K562 (cell line): ENCODE measurements around the gene HRAS. TPM values are rescaled to one million over a fixed set of nuclear protein-coding genes. Genes with fewer than 3 reads are reported as not detected.

ENCODE experiments used
- FOXJ3 ChIP-seq: sonication (generic); formaldehyde crosslinking; IDR thresholded peaks from 2 replicates; pipeline ENCODE4 v1.4.0; 2020; ENCODE audit warnings: mild to moderate bottlenecking, missing genetic modification reagents
- HCFC1 ChIP-seq: IDR thresholded peaks from 2 replicates; pipeline ENCODE4 v1.6.1; 2012; ENCODE audit warnings: low read depth, low read length, improper control_type of control experiment
- HMG20B ChIP-seq: fragments of 250-450 bp; sonication (Bioruptor Pico); IDR thresholded peaks from 2 replicates; pipeline ENCODE4 v1.5.0; 2021; ENCODE audit warnings: mild to moderate bottlenecking
- HMGN3 ChIP-seq: IDR thresholded peaks from 2 replicates; pipeline ENCODE4 v1.6.1; 2011; ENCODE audit warnings: borderline replicate concordance, low read depth, mild to moderate bottlenecking, mixed read lengths, low read length; ENCODE audit not compliant: insufficient read length; ENCODE audit errors: extremely low read depth
- ILF3 ChIP-seq: fragments of 450-650 bp; IDR thresholded peaks from 2 replicates; pipeline ENCODE4 v1.6.1; 2018; ENCODE audit warnings: antibody characterized with exemption, mild to moderate bottlenecking, moderate library complexity, borderline replicate concordance
- KLF13 ChIP-seq: fragments of 450-650 bp; IDR thresholded peaks from 2 replicates; pipeline ENCODE4 v1.6.1; 2016; ENCODE audit warnings: missing genetic modification characterization, low read depth, mild to moderate bottlenecking, missing compliant biosample characterization, moderate library complexity, borderline replicate concordance
- L3MBTL2 ChIP-seq: fragments of 450-650 bp; IDR thresholded peaks from 2 replicates; pipeline ENCODE4 v1.6.1; 2016; ENCODE audit warnings: mild to moderate bottlenecking, moderate library complexity
- NRF1 ChIP-seq, 2 experiments: fragments of 450-650 bp; IDR thresholded peaks in 1 of 2; conservative IDR thresholded peaks in 1 of 2; 2 replicates each; pipeline ENCODE4 v1.6.1; 2014; ENCODE audit warnings: mild to moderate bottlenecking in 2 of 2
- RFX7 ChIP-seq: fragments of 250-450 bp; sonication (Bioruptor Pico); IDR thresholded peaks from 2 replicates; pipeline ENCODE4 v1.5.1; 2021; ENCODE audit warnings: mild to moderate bottlenecking
- SAFB2 ChIP-seq: fragments of 200-400 bp; formaldehyde crosslinking; IDR thresholded peaks from 2 replicates; pipeline ENCODE4 v1.6.1; 2018; ENCODE audit warnings: borderline replicate concordance, low read length, low read depth, moderate library complexity; ENCODE audit not compliant: severe bottlenecking
- SIX5 ChIP-seq, 2 experiments: IDR thresholded peaks; 2 replicates each; pipeline ENCODE4 v1.6.1; 2011; ENCODE audit warnings: low read length in 2 of 2, borderline replicate concordance in 1 of 2, low read depth in 1 of 2, mild to moderate bottlenecking in 1 of 2, moderate library complexity in 1 of 2; ENCODE audit not compliant: insufficient read depth in 1 of 2
- SUPT5H ChIP-seq: fragments of 450-650 bp; IDR thresholded peaks from 2 replicates; pipeline ENCODE4 v1.6.1; 2016
- U2AF1 ChIP-seq: fragments of 200-400 bp; formaldehyde crosslinking; optimal IDR thresholded peaks from 2 replicates; pipeline ENCODE3; 2017; ENCODE audit warnings: mild to moderate bottlenecking, low read depth, low read length, moderate library complexity
- ZBTB12 ChIP-seq: fragments of 250-450 bp; sonication (Bioruptor Pico); IDR thresholded peaks from 2 replicates; pipeline ENCODE4 v1.4.0; 2020
- ZBTB7A ChIP-seq: IDR thresholded peaks from 2 replicates; pipeline ENCODE4 v1.6.1; 2011; ENCODE audit warnings: low read depth, mild to moderate bottlenecking, low read length, moderate library complexity, borderline replicate concordance; ENCODE audit not compliant: control insufficient read depth
- ZNF121 ChIP-seq: sonication (generic); formaldehyde crosslinking; conservative IDR thresholded peaks from 2 replicates; pipeline ENCODE4 v1.8.0; 2022; ENCODE audit warnings: missing genetic modification reagents
- ZNF124 ChIP-seq: sonication (generic); formaldehyde crosslinking; IDR thresholded peaks from 2 replicates; pipeline ENCODE4 v1.8.1; 2022; ENCODE audit warnings: missing genetic modification reagents
- polyA plus RNA-seq, 8 experiments: library from polyadenylated mRNA; depleted of rRNA in 4 of 8; stranded (reverse) in 5 of 8; unstranded in 3 of 8; fragments of >200 nt; fragmentation: Nextera tagmentation in 2 of 8; fragmentation: Illumina TruSeq in 1 of 8; extraction: Ambion mirVana in 2 of 8; extraction: Trizol in 1 of 8; gene quantifications; 2 replicates each; pipeline versions ENCODE4 v1.2.1 to v1.2.3, GENCODE V29; 2011 to 2014; ENCODE audit warnings: inconsistent platforms in 1 of 8, missing spikeins in 1 of 8
- total RNA-seq, 7 experiments: library from RNA; depleted of rRNA in 6 of 7; stranded (reverse); fragments of >200 nt in 6 of 7; fragmentation: Illumina TruSeq in 2 of 7; extraction: Trizol in 2 of 7; gene quantifications; 2 replicates each; pipeline versions ENCODE4 v1.2.1 to v1.2.3, GENCODE V29; 2011 to 2021; ENCODE audit warnings: low replicate concordance in 1 of 7
- TF ChIP-seq, protein P1 (sequence below): fragments of 450-650 bp; formaldehyde crosslinking; IDR thresholded peaks from 2 replicates; pipeline ENCODE4 v1.4.0; 2022; ENCODE audit warnings: mild to moderate bottlenecking, moderate library complexity
- TF ChIP-seq, protein P2 (sequence below): fragments of 250-450 bp; sonication (Bioruptor Pico); IDR thresholded peaks from 2 replicates; pipeline ENCODE4 v1.5.0; 2021; ENCODE audit warnings: mild to moderate bottlenecking, moderate library complexity
- TF ChIP-seq, protein P3 (sequence below): sonication (generic); formaldehyde crosslinking; IDR thresholded peaks from 2 replicates; pipeline ENCODE4 v1.8.0; 2022; ENCODE audit warnings: mild to moderate bottlenecking, missing genetic modification reagents

The HRAS gene
- total and polyA plus RNA-seq, 9 of the 15 experiments (the other 6 are each of a cell fraction or from before 2014, with no cell fraction given), result 2.8 to 73.5 (median 29.6) TPM

- TF ChIP-seq ILF3, result no peak
- TF ChIP-seq ZNF124, result no peak
- TF ChIP-seq SIX5 (IDR thresholded peaks at IDR 0.05; ENCODE audit: borderline replicate concordance in 1 of 2, insufficient read depth in 1 of 2, low read depth in 1 of 2, low read length in 2 of 2), result no peak
- TF ChIP-seq, protein P1, sequence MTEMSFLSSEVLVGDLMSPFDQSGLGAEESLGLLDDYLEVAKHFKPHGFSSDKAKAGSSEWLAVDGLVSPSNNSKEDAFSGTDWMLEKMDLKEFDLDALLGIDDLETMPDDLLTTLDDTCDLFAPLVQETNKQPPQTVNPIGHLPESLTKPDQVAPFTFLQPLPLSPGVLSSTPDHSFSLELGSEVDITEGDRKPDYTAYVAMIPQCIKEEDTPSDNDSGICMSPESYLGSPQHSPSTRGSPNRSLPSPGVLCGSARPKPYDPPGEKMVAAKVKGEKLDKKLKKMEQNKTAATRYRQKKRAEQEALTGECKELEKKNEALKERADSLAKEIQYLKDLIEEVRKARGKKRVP, result no peak
- TF ChIP-seq HCFC1, result 0 out of 2 replicates have a peak, but pooled peaks have one; percentile 24
- peak in 1 of 2 experiments; percentile 35; a peak in 2 of 4 replicates for TF ChIP-seq NRF1 (conservative IDR thresholded peaks at IDR 0.05 in 1 of 2, IDR thresholded peaks at IDR 0.05 in 1 of 2)
- no peak for TF ChIP-seq HMG20B (CRISPR knock-in tag)
- no peak for TF ChIP-seq KLF13 (tag)
- TF ChIP-seq SUPT5H, result peak; percentile 80
- TF ChIP-seq ZBTB7A, result peak; percentile 93
- TF ChIP-seq HMGN3, result no peak
- no peak for TF ChIP-seq FOXJ3
- TF ChIP-seq ZNF121 (CRISPR knock-in tag), result no peak
- no peak for TF ChIP-seq SAFB2
- TF ChIP-seq RFX7, result no peak
- TF ChIP-seq, protein P2, sequence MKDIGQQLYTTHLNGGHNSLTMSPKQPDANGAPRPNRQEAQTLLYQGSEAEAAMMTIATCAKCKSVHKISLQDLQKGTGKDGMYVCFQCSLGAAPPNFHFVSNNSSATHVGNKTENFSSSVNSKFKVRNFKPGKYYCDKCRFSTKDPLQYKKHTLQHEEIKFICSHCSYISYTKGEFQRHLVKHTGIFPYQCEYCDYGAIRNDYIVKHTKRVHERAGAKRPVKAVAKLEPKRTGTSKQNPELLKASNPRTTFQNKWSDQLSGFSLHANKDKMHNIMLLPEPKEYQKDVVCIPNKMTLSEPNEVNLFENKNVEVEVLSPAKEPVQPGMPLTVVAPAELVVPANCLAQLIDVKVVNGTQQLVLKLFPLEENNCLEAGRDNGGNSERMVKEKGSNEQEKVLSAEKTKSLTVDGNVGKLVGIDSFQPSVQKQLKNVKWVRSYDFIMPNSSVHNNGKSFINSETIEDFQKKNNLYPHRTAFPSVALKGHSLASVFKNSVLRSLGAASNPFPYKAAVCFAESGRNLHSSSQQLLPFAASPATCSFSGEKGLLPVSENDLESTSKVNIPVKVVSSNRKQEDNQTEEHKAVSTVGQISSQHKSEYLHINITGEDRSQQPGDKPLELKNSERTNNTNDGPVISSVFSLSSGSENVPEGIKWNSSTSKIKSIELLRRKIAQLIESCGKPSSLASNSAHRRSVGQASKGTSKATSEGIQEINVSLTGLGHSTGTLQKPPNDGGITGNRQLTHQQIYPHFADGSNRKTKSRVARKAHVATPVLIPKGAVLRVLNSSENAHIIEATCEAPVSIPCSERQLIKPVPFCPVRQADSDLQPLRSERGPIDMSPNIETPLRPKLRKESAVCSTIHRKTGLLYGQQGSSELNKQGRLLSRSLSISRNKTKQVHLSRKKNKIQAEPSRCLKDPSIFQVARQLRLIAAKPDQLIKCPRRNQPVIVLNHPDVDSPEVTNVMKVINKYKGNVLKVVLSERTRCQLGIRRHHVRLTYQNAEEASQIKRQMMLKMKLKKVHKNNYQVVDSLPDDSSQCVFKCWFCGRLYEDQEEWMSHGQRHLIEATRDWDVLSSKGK (CRISPR knock-in tag), result no peak
- no peak for TF ChIP-seq ZBTB12 (CRISPR knock-in tag)
- no peak for TF ChIP-seq U2AF1
- TF ChIP-seq L3MBTL2, result peak; percentile 73
- TF ChIP-seq, protein P3, sequence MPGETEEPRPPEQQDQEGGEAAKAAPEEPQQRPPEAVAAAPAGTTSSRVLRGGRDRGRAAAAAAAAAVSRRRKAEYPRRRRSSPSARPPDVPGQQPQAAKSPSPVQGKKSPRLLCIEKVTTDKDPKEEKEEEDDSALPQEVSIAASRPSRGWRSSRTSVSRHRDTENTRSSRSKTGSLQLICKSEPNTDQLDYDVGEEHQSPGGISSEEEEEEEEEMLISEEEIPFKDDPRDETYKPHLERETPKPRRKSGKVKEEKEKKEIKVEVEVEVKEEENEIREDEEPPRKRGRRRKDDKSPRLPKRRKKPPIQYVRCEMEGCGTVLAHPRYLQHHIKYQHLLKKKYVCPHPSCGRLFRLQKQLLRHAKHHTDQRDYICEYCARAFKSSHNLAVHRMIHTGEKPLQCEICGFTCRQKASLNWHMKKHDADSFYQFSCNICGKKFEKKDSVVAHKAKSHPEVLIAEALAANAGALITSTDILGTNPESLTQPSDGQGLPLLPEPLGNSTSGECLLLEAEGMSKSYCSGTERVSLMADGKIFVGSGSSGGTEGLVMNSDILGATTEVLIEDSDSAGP, result no peak
Observed at GRCh38 chr11:560305-561147, 25.1 kb upstream of the HRAS start, which contains the start of the genes LMNTD2 and RASSF7 (continued).
